Vagina (tissue), 2 donors: ENCODE data around the gene PPP1R12C. TPM values are rescaled to one million over a fixed set of nuclear protein-coding genes. Genes with fewer than 3 reads are reported as not detected.

ENCODE experiments used
- DNase-seq, 2 donors: peaks; one replicate each; pipeline ENCODE4 v3.0.0-alpha.2; 2017; ENCODE audit errors: extremely low spot score in 2 of 2
- H3K27ac ChIP-seq: fragments of 200-600 bp; sonication (generic); one replicate; pipeline ENCODE4 v1.5.1; 2019
- H3K27me3 ChIP-seq: fragments of 200-600 bp; sonication (generic); one replicate; pipeline ENCODE4 v1.5.1; 2019
- H3K36me3 ChIP-seq, 2 donors: fragments of 200-600 bp; sonication (generic); one replicate each; pipeline ENCODE4 v1.5.1; 2017 to 2019
- H3K4me1 ChIP-seq: fragments of 200-600 bp; sonication (generic); one replicate; pipeline ENCODE4 v1.5.1; 2019
- H3K4me3 ChIP-seq, 2 donors: fragments of 200-600 bp; sonication (generic); 1 replicate in 1 of 2; 2 replicates in 1 of 2; pipeline ENCODE4 v1.5.1; 2016 to 2019
- H3K9me3 ChIP-seq: fragments of 200-600 bp; sonication (generic); one replicate; pipeline ENCODE4 v1.5.1; 2019
- POLR2A ChIP-seq, 2 donors: fragments of 450-650 bp; IDR thresholded peaks; one replicate each; pipeline ENCODE4 v1.6.1; 2017; ENCODE audit warnings: antibody characterized with exemption in 2 of 2, mild to moderate bottlenecking in 2 of 2, moderate library complexity in 2 of 2
- POLR2AphosphoS5 ChIP-seq, 2 donors: sonication (generic); formaldehyde crosslinking; IDR thresholded peaks; one replicate each; pipeline ENCODE4 v1.9.0; 2017; ENCODE audit warnings: antibody characterized with exemption in 2 of 2, mild to moderate bottlenecking in 2 of 2, low read depth in 1 of 2; ENCODE audit not compliant: insufficient read depth in 1 of 2
- intact Hi-C: fragments of 100-400 bp; cut with DNase I; formaldehyde crosslinking; loops from one replicate; pipeline ENCODE4 v1.15.1; 2023
- total RNA-seq: library from RNA; depleted of rRNA; stranded (reverse); fragments of >200 nt; gene quantifications from one replicate; pipeline ENCODE4 v1.2.3, GENCODE V29; 2016
- TF ChIP-seq, protein P1 (sequence below), 3 experiments: fragments of 450-650 bp in 2 of 3; fragments of 200-600 bp in 1 of 3; sonication (generic) in 1 of 3; IDR thresholded peaks; one replicate each; pipeline ENCODE4 v1.5.1; 2017 to 2019; ENCODE audit warnings: antibody characterized with exemption in 3 of 3, mild to moderate bottlenecking in 2 of 3, moderate library complexity in 2 of 3

PPP1R12C gene
- total RNA-seq, 1 donor from 2014 or later, result 108 TPM

DNA sequence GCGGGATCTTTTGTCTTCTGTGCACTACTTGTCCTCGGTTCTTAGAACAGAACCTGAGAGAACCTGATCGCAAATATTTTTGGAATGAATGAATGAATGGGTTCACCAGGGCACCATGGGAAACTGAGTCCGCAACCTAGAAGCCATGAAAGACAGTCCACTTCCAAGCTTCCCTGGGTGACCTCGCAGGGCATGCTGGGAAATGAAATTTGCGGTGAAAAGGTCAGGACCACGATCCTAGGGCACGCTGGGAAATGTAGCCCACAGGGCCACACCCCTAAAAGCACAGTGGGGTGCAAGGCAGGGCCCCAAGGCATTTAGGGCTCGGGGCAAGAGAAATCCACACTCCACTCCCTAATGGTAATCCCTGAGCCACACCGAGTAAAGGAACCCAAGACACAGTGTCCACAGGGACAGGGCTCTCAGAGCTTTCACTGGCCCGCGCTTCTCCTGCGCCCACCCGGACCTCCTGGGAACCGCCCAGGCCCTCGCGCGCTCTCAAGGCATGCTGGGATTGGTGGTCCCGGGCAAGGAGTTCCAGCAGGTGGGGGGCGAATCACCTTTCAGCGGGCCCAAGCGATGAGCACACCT lies 1.1 kb upstream of the PPP1R12C start:
- Histone ChIP-seq H3K27me3 (no peaks in the 10 kb centered on the region), H3K36me3 (no peaks in the 10 kb centered on the region), H3K4me3 (peak overlapping the region; percentile 85 to 94), H3K27ac (peak overlapping the region; percentile 73), H3K4me1 (peaks cover 46% of the 10 kb centered on the region), H3K9me3 (no peaks in the 10 kb centered on the region)
- intact Hi-C loops, result loop anchor here (10.0 kb wide), 1 partner anchor 546 kb away; no protein-coding TSS in a partner anchor
- DNase-seq, result no peak
- TF ChIP-seq POLR2A (IDR thresholded peaks at IDR 0.05) (no peak), POLR2AphosphoS5 (IDR thresholded peaks at IDR 0.05; ENCODE audit: insufficient read depth in 1 of 2, low read depth in 1 of 2) (no peak)
- TF ChIP-seq, protein P1, sequence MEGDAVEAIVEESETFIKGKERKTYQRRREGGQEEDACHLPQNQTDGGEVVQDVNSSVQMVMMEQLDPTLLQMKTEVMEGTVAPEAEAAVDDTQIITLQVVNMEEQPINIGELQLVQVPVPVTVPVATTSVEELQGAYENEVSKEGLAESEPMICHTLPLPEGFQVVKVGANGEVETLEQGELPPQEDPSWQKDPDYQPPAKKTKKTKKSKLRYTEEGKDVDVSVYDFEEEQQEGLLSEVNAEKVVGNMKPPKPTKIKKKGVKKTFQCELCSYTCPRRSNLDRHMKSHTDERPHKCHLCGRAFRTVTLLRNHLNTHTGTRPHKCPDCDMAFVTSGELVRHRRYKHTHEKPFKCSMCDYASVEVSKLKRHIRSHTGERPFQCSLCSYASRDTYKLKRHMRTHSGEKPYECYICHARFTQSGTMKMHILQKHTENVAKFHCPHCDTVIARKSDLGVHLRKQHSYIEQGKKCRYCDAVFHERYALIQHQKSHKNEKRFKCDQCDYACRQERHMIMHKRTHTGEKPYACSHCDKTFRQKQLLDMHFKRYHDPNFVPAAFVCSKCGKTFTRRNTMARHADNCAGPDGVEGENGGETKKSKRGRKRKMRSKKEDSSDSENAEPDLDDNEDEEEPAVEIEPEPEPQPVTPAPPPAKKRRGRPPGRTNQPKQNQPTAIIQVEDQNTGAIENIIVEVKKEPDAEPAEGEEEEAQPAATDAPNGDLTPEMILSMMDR (IDR thresholded peaks at IDR 0.05), result no peak

DNA sequence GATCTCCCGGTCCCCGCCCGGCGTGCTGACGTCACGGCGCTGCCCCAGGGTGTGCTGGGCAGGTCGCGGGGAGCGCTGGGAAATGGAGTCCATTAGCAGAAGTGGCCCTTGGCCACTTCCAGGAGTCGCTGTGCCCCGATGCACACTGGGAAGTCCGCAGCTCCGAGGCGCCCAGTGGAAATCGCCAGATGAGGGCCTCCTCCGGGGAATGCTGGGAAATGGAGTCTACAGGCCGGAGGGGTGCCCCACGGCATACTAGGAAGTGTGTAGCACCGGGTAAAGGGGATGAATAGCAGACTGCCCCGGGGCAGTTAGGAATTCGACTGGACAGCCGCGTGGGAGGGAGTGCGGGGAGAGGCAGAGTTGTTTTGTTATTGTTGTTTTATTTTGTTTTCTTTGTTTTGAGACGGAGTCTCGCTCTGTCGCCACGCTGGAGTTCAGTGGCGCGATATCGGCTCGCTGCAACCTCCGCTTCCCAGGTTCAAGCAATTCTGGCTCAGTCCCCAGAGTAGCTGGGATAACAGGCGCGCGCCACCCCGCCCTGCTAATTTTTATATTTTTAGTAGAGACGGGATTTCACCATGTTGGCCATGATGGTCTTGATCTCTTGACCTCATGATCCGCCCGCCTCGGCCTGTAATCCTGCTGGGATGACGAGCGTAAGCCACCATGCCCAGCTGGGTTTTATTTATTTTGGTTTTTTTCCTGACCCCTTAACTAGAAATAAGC lies 390 bp upstream of the PPP1R12C start:
- peak overlapping the region; percentile 73 for H3K27ac ChIP-seq
- H3K4me1 ChIP-seq, result peaks cover 53% of the 10 kb centered on the region
- no peaks in the 10 kb centered on the region for H3K9me3 ChIP-seq
- peak; percentile 98 to 99 for DNase-seq
- intact Hi-C loops, result loop anchor here (10.0 kb wide), 1 partner anchor 547 kb away; no protein-coding TSS in a partner anchor
- TF ChIP-seq POLR2AphosphoS5 (IDR thresholded peaks at IDR 0.05; ENCODE audit: insufficient read depth in 1 of 2, low read depth in 1 of 2) (peak; percentile 86 to 100), POLR2A (IDR thresholded peaks at IDR 0.05) (no peak)
- H3K4me3 ChIP-seq, result peak overlapping the region; percentile 85 to 94
- no peaks in the 10 kb centered on the region for H3K36me3 ChIP-seq
- H3K27me3 ChIP-seq, result no peaks in the 10 kb centered on the region

DNA sequence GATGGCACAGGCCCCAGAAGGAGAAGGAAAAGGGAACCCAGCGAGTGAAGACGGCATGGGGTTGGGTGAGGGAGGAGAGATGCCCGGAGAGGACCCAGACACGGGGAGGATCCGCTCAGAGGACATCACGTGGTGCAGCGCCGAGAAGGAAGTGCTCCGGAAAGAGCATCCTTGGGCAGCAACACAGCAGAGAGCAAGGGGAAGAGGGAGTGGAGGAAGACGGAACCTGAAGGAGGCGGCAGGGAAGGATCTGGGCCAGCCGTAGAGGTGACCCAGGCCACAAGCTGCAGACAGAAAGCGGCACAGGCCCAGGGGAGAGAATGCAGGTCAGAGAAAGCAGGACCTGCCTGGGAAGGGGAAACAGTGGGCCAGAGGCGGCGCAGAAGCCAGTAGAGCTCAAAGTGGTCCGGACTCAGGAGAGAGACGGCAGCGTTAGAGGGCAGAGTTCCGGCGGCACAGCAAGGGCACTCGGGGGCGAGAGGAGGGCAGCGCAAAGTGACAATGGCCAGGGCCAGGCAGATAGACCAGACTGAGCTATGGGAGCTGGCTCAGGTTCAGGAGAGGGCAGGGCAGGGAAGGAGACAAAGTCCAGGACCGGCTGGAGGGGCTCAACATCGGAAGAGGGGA lies 1.1 kb downstream of the PPP1R12C start:
- no peaks in the 10 kb centered on the region for H3K27me3 ChIP-seq
- H3K36me3 ChIP-seq, result no peaks in the 10 kb centered on the region
- H3K4me3 ChIP-seq, result peak overlapping the region; percentile 85 to 94
- peaks cover 67% of the 10 kb centered on the region for H3K4me1 ChIP-seq
- TF ChIP-seq, protein P1 (IDR thresholded peaks at IDR 0.05), result no peak
- peak; percentile 45 to 60 for TF ChIP-seq POLR2AphosphoS5 (IDR thresholded peaks at IDR 0.05; ENCODE audit: insufficient read depth in 1 of 2, low read depth in 1 of 2)
- H3K9me3 ChIP-seq, result no peaks in the 10 kb centered on the region
- no peak for DNase-seq
- peak overlapping the region; percentile 96 for H3K27ac ChIP-seq
- intact Hi-C loops, result loop anchor here (10.0 kb wide), 1 partner anchor 548 kb away; no protein-coding TSS in a partner anchor

DNA sequence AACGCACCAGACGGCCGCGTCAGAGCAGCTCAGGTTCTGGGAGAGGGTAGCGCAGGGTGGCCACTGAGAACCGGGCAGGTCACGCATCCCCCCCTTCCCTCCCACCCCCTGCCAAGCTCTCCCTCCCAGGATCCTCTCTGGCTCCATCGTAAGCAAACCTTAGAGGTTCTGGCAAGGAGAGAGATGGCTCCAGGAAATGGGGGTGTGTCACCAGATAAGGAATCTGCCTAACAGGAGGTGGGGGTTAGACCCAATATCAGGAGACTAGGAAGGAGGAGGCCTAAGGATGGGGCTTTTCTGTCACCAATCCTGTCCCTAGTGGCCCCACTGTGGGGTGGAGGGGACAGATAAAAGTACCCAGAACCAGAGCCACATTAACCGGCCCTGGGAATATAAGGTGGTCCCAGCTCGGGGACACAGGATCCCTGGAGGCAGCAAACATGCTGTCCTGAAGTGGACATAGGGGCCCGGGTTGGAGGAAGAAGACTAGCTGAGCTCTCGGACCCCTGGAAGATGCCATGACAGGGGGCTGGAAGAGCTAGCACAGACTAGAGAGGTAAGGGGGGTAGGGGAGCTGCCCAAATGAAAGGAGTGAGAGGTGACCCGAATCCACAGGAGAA lies 1.9 kb downstream of the PPP1R12C start:
- H3K9me3 ChIP-seq, result no peaks in the 10 kb centered on the region
- DNase-seq, result no peak
- intact Hi-C loops, result loop anchor here (10.0 kb wide), 1 partner anchor 549 kb away; no protein-coding TSS in a partner anchor
- H3K36me3 ChIP-seq, result no peaks in the 10 kb centered on the region
- H3K27ac ChIP-seq, result peak overlapping the region; percentile 96
- no peaks in the 10 kb centered on the region for H3K27me3 ChIP-seq
- H3K4me1 ChIP-seq, result peaks cover 67% of the 10 kb centered on the region
- peak overlapping the region; percentile 85 to 94 for H3K4me3 ChIP-seq
- TF ChIP-seq, protein P1 (IDR thresholded peaks at IDR 0.05), result no peak
- TF ChIP-seq POLR2A (IDR thresholded peaks at IDR 0.05) (no peak), POLR2AphosphoS5 (IDR thresholded peaks at IDR 0.05; ENCODE audit: insufficient read depth in 1 of 2, low read depth in 1 of 2) (no peak)

DNA sequence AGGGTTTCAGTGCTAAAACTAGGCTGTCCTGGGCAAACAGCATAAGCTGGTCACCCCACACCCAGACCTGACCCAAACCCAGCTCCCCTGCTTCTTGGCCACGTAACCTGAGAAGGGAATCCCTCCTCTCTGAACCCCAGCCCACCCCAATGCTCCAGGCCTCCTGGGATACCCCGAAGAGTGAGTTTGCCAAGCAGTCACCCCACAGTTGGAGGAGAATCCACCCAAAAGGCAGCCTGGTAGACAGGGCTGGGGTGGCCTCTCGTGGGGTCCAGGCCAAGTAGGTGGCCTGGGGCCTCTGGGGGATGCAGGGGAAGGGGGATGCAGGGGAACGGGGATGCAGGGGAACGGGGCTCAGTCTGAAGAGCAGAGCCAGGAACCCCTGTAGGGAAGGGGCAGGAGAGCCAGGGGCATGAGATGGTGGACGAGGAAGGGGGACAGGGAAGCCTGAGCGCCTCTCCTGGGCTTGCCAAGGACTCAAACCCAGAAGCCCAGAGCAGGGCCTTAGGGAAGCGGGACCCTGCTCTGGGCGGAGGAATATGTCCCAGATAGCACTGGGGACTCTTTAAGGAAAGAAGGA lies 2.8 kb downstream of the PPP1R12C start:
- peak overlapping the region; percentile 96 for H3K27ac ChIP-seq

More for the DNA sequence above, 2.8 kb downstream of the PPP1R12C start:
- Histone ChIP-seq H3K4me3 (peak overlapping the region in 1 of 2 donors; percentile 85), H3K4me1 (peaks cover 69% of the 10 kb centered on the region), H3K27me3 (no peaks in the 10 kb centered on the region), H3K36me3 (no peaks in the 10 kb centered on the region), H3K9me3 (no peaks in the 10 kb centered on the region)
- intact Hi-C loops, result loop anchor here (10.0 kb wide), 1 partner anchor 550 kb away; no protein-coding TSS in a partner anchor
- DNase-seq, result no peak
- TF ChIP-seq, protein P1 (IDR thresholded peaks at IDR 0.05), result no peak
- TF ChIP-seq POLR2A (IDR thresholded peaks at IDR 0.05), result no peak
